Measurements from ENCODE around the gene LDLRAD1.

The LDLRAD1 gene

GRCh38 chr1:54002544-54003248 is 15.3 kb downstream of the LDLRAD1 start:
- H3K9me3 ChIP-seq (ENCODE audit: control insufficient read depth, insufficient read depth, low read depth, low read length) = no peaks in the 10 kb centered on the region
- CTCF ChIA-PET = interaction anchor here (1.6 kb wide), 1 partner anchor 55 kb away, joined by 3 read pairs; no protein-coding TSS in a partner anchor
- no peak for TF ChIP-seq SCRT2 (tag by site-specific recombination; IDR thresholded peaks at IDR 0.05)
- no peak for TF ChIP-seq ATF2 (tag by site-specific recombination; IDR thresholded peaks at IDR 0.05; ENCODE audit: low read depth)
- TF ChIP-seq ZBTB49 (tag by site-specific recombination; IDR thresholded peaks at IDR 0.05; ENCODE audit: low read depth) = no peak
- no peak for TF ChIP-seq ZNF280C (tag by site-specific recombination; IDR thresholded peaks at IDR 0.05)
- TF ChIP-seq, protein P1, sequence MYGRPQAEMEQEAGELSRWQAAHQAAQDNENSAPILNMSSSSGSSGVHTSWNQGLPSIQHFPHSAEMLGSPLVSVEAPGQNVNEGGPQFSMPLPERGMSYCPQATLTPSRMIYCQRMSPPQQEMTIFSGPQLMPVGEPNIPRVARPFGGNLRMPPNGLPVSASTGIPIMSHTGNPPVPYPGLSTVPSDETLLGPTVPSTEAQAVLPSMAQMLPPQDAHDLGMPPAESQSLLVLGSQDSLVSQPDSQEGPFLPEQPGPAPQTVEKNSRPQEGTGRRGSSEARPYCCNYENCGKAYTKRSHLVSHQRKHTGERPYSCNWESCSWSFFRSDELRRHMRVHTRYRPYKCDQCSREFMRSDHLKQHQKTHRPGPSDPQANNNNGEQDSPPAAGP (tag by site-specific recombination; IDR thresholded peaks at IDR 0.05) = no peak
- TF ChIP-seq, protein P2, sequence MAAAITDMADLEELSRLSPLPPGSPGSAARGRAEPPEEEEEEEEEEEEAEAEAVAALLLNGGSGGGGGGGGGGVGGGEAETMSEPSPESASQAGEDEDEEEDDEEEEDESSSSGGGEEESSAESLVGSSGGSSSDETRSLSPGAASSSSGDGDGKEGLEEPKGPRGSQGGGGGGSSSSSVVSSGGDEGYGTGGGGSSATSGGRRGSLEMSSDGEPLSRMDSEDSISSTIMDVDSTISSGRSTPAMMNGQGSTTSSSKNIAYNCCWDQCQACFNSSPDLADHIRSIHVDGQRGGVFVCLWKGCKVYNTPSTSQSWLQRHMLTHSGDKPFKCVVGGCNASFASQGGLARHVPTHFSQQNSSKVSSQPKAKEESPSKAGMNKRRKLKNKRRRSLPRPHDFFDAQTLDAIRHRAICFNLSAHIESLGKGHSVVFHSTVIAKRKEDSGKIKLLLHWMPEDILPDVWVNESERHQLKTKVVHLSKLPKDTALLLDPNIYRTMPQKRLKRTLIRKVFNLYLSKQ (tag by site-specific recombination; IDR thresholded peaks at IDR 0.05; ENCODE audit: borderline replicate concordance) = no peak
- no peak for TF ChIP-seq ZNF157 (tag by site-specific recombination; IDR thresholded peaks at IDR 0.05)
- no peaks in the 10 kb centered on the region for H3K36me3 ChIP-seq (ENCODE audit: control insufficient read depth in 2 of 2, insufficient read depth in 1 of 2, low read length in 2 of 2)
- H3K27ac ChIP-seq (ENCODE audit: extremely low read depth, low read depth, low read length) = no peak overlapping the region
- peaks cover 2% of the 10 kb centered on the region; the same call in 1 of the 2 replicates for H3K4me1 ChIP-seq (ENCODE audit: control insufficient read depth, insufficient read depth, low read length)
- POLR2A ChIA-PET = interaction anchor here (1.2 kb wide), 1 partner anchor 12 kb away, joined by 3 read pairs; no protein-coding TSS in a partner anchor
- H3K4me3 ChIP-seq (ENCODE audit: low read depth, low read length) = no peak overlapping the region

DNA sequence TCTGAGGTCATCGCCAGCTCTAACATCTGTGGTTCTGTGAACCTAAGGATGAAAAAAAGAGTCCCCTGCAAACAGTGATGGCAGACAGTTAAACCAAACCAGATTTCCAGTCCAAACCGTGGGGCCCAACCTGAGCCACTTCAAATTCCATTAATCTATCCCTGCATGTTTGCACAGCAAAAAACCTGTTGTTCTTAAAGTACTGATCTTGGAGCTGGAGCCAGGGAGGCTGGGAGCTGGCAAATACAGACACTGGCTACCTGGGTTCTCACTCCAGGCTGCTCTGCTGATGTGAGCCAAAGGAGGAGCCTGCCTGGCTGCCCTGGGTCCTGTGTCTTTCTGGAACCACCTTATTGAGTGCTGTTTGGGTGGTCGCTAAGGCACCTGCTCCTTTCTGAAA is 16.4 kb downstream of the LDLRAD1 start:
- ChIA-PET POLR2A (no interaction called here), CTCF (no interaction called here)
- H3K4me1 ChIP-seq (ENCODE audit: control insufficient read depth, insufficient read depth, low read length) = peaks cover 2% of the 10 kb centered on the region; the same call in 1 of the 2 replicates
- TF ChIP-seq ZNF157 (tag by site-specific recombination; IDR thresholded peaks at IDR 0.05) (no peak), ZNF148 (tag by site-specific recombination; IDR thresholded peaks at IDR 0.05; ENCODE audit: borderline replicate concordance) (no peak), KLF8 (tag by site-specific recombination; IDR thresholded peaks at IDR 0.05) (no peak), ZNF138 (tag by site-specific recombination; IDR thresholded peaks at IDR 0.05; ENCODE audit: borderline replicate concordance) (no peak), ZNF600 (tag by site-specific recombination; IDR thresholded peaks at IDR 0.05) (no peak), ZNF488 (tag by site-specific recombination; IDR thresholded peaks at IDR 0.05) (no peak), ZNF155 (tag by site-specific recombination; IDR thresholded peaks at IDR 0.05) (no peak), ZBTB17 (tag by site-specific recombination; IDR thresholded peaks at IDR 0.05) (no peak), ZNF510 (tag by site-specific recombination; IDR thresholded peaks at IDR 0.05; ENCODE audit: insufficient replicate concordance) (no peak)
- TF ChIP-seq, protein P3, sequence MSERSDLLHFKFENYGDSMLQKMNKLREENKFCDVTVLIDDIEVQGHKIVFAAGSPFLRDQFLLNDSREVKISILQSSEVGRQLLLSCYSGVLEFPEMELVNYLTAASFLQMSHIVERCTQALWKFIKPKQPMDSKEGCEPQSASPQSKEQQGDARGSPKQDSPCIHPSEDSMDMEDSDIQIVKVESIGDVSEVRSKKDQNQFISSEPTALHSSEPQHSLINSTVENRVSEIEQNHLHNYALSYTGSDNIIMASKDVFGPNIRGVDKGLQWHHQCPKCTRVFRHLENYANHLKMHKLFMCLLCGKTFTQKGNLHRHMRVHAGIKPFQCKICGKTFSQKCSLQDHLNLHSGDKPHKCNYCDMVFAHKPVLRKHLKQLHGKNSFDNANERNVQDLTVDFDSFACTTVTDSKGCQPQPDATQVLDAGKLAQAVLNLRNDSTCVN (tag by site-specific recombination; optimal IDR thresholded peaks at IDR 0.05) = no peak
- TF ChIP-seq, protein P4, sequence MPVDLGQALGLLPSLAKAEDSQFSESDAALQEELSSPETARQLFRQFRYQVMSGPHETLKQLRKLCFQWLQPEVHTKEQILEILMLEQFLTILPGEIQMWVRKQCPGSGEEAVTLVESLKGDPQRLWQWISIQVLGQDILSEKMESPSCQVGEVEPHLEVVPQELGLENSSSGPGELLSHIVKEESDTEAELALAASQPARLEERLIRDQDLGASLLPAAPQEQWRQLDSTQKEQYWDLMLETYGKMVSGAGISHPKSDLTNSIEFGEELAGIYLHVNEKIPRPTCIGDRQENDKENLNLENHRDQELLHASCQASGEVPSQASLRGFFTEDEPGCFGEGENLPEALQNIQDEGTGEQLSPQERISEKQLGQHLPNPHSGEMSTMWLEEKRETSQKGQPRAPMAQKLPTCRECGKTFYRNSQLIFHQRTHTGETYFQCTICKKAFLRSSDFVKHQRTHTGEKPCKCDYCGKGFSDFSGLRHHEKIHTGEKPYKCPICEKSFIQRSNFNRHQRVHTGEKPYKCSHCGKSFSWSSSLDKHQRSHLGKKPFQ (tag by site-specific recombination; IDR thresholded peaks at IDR 0.05) = no peak

More for the DNA sequence above, 16.4 kb downstream of the LDLRAD1 start:
- Histone ChIP-seq H3K4me3 (ENCODE audit: low read depth, low read length) (no peak overlapping the region), H3K27ac (ENCODE audit: extremely low read depth, low read depth, low read length) (no peak overlapping the region), H3K36me3 (ENCODE audit: control insufficient read depth in 2 of 2, insufficient read depth in 1 of 2, low read length in 2 of 2) (no peaks in the 10 kb centered on the region), H3K9me3 (ENCODE audit: control insufficient read depth, insufficient read depth, low read depth, low read length) (no peaks in the 10 kb centered on the region)

All from HEK293 (cell line).